Endodermal cell (in vitro differentiated cells): ENCODE results near the gene CLSTN2. TPM values are rescaled to one million over a fixed set of nuclear protein-coding genes. Genes with fewer than 3 reads are reported as not detected.

Experiments
- DNase-seq: peaks from one replicate; pipeline ENCODE4 v3.0.0-alpha.2; 2017
- H3K27ac ChIP-seq: 2 replicates; pipeline ENCODE4 v1.5.1; 2013; ENCODE audit warnings: mild to moderate bottlenecking, low read depth, low read length, moderate library complexity
- H3K27me3 ChIP-seq: 2 replicates; pipeline ENCODE4 v1.6.1; 2013; ENCODE audit warnings: mild to moderate bottlenecking, low read length, moderate library complexity; ENCODE audit not compliant: insufficient read depth, control insufficient read depth, poor library complexity, severe bottlenecking
- H3K36me3 ChIP-seq: 2 replicates; pipeline ENCODE4 v1.7.0; 2013; ENCODE audit warnings: mild to moderate bottlenecking, low read length, moderate library complexity; ENCODE audit not compliant: control insufficient read depth, insufficient read depth
- H3K4me1 ChIP-seq: one replicate; pipeline ENCODE4 v1.7.0; 2013; ENCODE audit warnings: low read length; ENCODE audit not compliant: control insufficient read depth, insufficient read depth
- H3K4me3 ChIP-seq: 2 replicates; pipeline ENCODE4 v1.5.1; 2013; ENCODE audit warnings: mild to moderate bottlenecking, low read length, moderate library complexity
- H3K9ac ChIP-seq: 2 replicates; pipeline ENCODE4 v1.6.1; 2013; ENCODE audit warnings: mild to moderate bottlenecking, low read length, moderate library complexity; ENCODE audit not compliant: poor library complexity, severe bottlenecking; ENCODE audit errors: extremely low read depth
- H3K9me3 ChIP-seq: 2 replicates; pipeline ENCODE4 v1.6.1; 2013; ENCODE audit warnings: mild to moderate bottlenecking, low read length, moderate library complexity; ENCODE audit not compliant: control insufficient read depth
- H3K27ac Mint-ChIP-seq: 2 replicates; pipeline ENCODE4 v1.8.0; 2020; ENCODE audit warnings: mixed read lengths
- H3K27me3 Mint-ChIP-seq: 2 replicates; pipeline ENCODE4 v1.8.0; 2021; ENCODE audit warnings: mild to moderate bottlenecking, mixed read lengths; ENCODE audit not compliant: insufficient read depth
- H3K36me3 Mint-ChIP-seq: 2 replicates; pipeline ENCODE4 v1.8.0; 2020; ENCODE audit warnings: low read depth, mixed read lengths
- H3K4me1 Mint-ChIP-seq: 2 replicates; pipeline ENCODE4 v1.8.0; 2020; ENCODE audit warnings: mixed read lengths
- H3K4me3 Mint-ChIP-seq: 2 replicates; pipeline ENCODE4 v1.8.0; 2020; ENCODE audit warnings: mild to moderate bottlenecking, moderate library complexity, mixed read lengths
- H3K9me3 Mint-ChIP-seq: 2 replicates; pipeline ENCODE4 v1.8.0; 2020; ENCODE audit warnings: mild to moderate bottlenecking, mixed read lengths
- CTCF ChIP-seq: fragments of 200-600 bp; sonication (generic); conservative IDR thresholded peaks from 2 replicates; pipeline ENCODE4 v1.5.0; 2021; ENCODE audit warnings: antibody characterized with exemption, mild to moderate bottlenecking
- WGBS, 2 experiments: methylation state at CpG; one replicate each; pipeline versions ENCODE4 v1.1.5 to v1.1.7; 2013; ENCODE audit warnings: missing lambda C conversion rate in 2 of 2, mixed read lengths in 1 of 2; ENCODE audit not compliant: insufficient coverage in 1 of 2, insufficient read length in 1 of 2; 5-methylcytosine and 5-hydroxymethylcytosine counted together
- total RNA-seq, 2 donors: library from RNA; stranded (reverse); fragmentation: NEBNext Ultra II Directional in 1 of 2; extraction: Animal tissue kit (Norgen Biotek cat#: 25700) in 1 of 2; gene quantifications; 2 replicates in 1 of 2; 3 replicates in 1 of 2; pipeline ENCODE4 v1.2.1, GENCODE V29; 2021

CLSTN2 gene
- total RNA-seq, 2 donors from 2014 or later = 0.13 to 0.42 TPM

- peaks cover 10% of the 10 kb centered on the region for H3K27me3 Mint-ChIP-seq
- Histone ChIP-seq H3K36me3 (no peaks in the 10 kb centered on the region), H3K4me3 (no peak overlapping the region), H3K4me1 (no peaks in the 10 kb centered on the region), H3K27me3 (no peaks in the 10 kb centered on the region), H3K9ac (no peak overlapping the region), H3K27ac (no peak overlapping the region), H3K9me3 (peaks cover 4% of the 10 kb centered on the region)
- no peak for TF ChIP-seq CTCF
- peaks cover 10% of the 10 kb centered on the region for H3K9me3 Mint-ChIP-seq
- DNase-seq = no peak
- H3K4me1 Mint-ChIP-seq = peaks cover 15% of the 10 kb centered on the region
- 94 to 100% methylated on average over 1 of the region's 1 CpG for WGBS, 2 experiments
- H3K36me3 Mint-ChIP-seq = no peaks in the 10 kb centered on the region
- no peak overlapping the region for H3K4me3 Mint-ChIP-seq
- H3K27ac Mint-ChIP-seq = no peak overlapping the region
Observed at GRCh38 chr3:140233702-140234101, 298.7 kb downstream of the CLSTN2 start.

- Mint-ChIP-seq H3K4me3 (no peak overlapping the region), H3K36me3 (no peaks in the 10 kb centered on the region), H3K4me1 (peaks cover 15% of the 10 kb centered on the region), H3K9me3 (peaks cover 5% of the 10 kb centered on the region), H3K27ac (no peak overlapping the region), H3K27me3 (peaks cover 9% of the 10 kb centered on the region)
- Histone ChIP-seq H3K4me1 (no peaks in the 10 kb centered on the region), H3K27ac (no peak overlapping the region), H3K36me3 (no peaks in the 10 kb centered on the region), H3K27me3 (no peaks in the 10 kb centered on the region), H3K9ac (no peak overlapping the region), H3K4me3 (no peak overlapping the region), H3K9me3 (no peaks in the 10 kb centered on the region)
- no peak for TF ChIP-seq CTCF
- no peak for DNase-seq
- 90 to 93% methylated on average over 2 to 4 of the region's 4 CpGs for WGBS, 2 experiments
Observed at GRCh38 chr3:140234256-140234655, 299.3 kb downstream of the CLSTN2 start.

- TF ChIP-seq CTCF = no peak
- WGBS, 2 experiments = 90 to 97% methylated on average over 4 to 5 of the region's 5 CpGs
- no peaks in the 10 kb centered on the region for H3K27me3 ChIP-seq
- Mint-ChIP-seq H3K36me3 (no peaks in the 10 kb centered on the region), H3K9me3 (no peaks in the 10 kb centered on the region), H3K27me3 (peaks cover 4% of the 10 kb centered on the region), H3K4me1 (peaks cover 9% of the 10 kb centered on the region), H3K27ac (no peak overlapping the region), H3K4me3 (no peak overlapping the region)
- H3K4me3 ChIP-seq = no peak overlapping the region
- H3K9me3 ChIP-seq = no peaks in the 10 kb centered on the region
- H3K4me1 ChIP-seq = no peaks in the 10 kb centered on the region
- H3K9ac ChIP-seq = no peak overlapping the region
- H3K36me3 ChIP-seq = no peaks in the 10 kb centered on the region
- no peak overlapping the region for H3K27ac ChIP-seq
- no peak for DNase-seq
Observed at GRCh38 chr3:140236836-140237501, 302.0 kb downstream of the CLSTN2 start.
